Occipital lobe (tissue), 2 donors: ENCODE results near the gene MAP7D1. TPM values are rescaled to one million over a fixed set of nuclear protein-coding genes. Genes with fewer than 3 reads are reported as not detected.
A peak's percentile ranks its signal among the peaks of the same experiment; 100 is the strongest.
"Not testable (repeated sequence)": the region's sequence is repeated elsewhere in the genome, so short reads cannot be mapped to it uniquely, and the experiment has no call there.

ENCODE experiments used
- DNase-seq: peaks from one replicate; lab custom pipeline; 2025; lab: John Stamatoyannopoulos, UW
- total RNA-seq: library from RNA; depleted of rRNA; stranded (reverse); fragments of >200 nt; gene quantifications from one replicate; pipeline ENCODE4 v1.2.3, GENCODE V29; 2014

Gene MAP7D1
- total RNA-seq, 1 donor from 2014 or later, result 49.6 TPM

DNA sequence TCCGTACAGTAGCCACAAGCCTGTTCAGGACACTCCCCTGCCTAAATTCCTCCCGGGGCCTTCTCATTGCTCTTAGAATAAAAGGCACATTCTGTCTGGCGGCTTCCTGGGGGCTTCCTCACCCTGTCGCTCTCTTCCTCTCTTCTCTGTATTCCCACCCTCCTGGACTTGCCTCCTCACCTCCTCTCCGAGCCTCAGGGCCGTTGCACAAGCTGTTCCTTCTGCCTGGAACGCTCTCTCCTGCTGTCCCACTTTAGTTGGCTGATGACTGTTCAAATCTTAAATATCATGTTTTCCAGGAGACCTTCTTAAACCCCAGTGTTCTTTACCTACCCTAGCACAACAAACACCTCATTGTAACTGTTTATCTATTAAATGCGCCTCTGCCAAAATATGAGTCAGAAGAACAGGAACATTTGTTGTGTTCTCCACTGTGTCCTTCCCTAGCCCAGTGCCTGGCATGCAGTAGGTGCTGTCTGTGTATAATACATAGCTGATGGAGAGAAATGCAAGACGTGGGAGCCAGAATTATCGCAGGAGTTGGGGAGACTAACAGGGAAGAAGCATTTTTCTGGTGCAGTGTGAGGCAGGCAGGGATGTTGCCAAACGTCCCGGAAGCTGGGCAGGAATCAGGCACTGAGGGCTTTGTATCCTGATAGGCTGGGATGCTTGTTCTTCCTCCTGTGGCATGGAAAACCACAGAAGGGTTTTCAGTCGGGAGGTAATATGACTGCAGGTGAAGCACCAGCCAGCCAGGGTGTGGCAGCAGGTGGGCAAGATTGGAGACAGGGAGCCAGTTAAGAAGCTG lies 44.2 kb downstream of the MAP7D1 start:
- DNase-seq, result no peak

DNA sequence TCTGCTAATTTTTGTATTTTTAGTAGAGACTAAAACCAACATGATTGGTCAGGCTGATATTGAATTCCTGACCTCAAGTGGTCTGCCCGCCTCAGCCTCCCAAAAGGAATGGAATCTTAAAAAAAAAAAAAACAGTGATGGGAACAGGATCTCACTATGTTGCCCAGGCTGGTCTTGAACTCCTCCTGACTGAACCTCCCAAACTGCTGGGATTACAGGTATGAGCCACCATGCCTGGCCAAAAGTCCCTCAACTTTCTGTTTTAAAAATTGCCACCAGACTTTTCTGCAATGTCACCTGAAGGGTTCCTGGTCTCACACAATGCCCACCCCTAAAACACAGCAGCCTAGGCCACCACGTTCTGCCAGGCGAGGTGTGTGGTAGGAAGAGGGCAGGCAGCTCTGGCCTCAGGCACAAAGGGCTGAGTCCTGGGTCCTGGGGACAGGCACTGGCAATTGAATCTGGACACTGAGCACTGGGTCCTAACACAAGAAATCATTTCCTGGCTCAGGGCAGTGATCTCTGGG lies 47.1 kb downstream of the MAP7D1 start:
- no peak for DNase-seq

DNA sequence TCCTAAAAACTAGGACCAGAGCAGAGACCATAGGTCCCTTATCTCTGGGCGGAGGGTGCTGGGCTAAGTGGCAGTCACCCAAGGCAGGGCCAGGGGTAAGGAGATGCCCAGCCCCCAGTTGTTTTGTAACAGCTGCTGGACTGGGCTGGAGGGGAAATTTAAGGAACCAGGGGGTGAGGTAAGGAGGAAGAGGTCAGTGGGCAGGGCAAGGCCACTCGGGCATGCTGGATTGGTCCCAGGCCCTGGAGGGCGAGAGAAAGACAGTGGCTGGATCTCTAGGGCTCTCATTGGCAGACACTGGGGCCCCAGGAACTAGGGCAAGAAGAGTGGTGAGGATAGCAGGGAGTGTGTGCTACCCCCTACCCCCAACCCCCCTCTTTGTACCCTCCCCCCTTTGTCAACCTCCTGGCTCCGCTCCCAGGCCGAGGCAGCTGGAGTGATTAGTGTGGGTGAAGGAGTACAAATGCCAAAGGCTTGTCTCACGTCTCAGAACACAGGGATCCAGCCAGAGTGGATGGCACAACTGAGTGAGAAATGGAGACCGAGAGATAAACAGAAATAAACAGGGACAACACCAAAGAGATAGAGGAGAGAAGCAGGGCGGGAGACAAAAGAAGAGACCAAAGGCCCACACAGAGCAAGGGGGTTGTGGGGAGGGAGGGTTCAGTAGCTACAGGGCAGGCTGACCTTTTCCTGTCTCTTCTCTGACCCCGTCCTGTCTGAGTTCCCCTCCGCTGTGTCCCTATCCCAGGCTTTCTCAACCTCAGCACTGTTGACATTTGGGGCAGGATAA lies 47.8 kb downstream of the MAP7D1 start:
- peak; percentile 30 for DNase-seq

DNA sequence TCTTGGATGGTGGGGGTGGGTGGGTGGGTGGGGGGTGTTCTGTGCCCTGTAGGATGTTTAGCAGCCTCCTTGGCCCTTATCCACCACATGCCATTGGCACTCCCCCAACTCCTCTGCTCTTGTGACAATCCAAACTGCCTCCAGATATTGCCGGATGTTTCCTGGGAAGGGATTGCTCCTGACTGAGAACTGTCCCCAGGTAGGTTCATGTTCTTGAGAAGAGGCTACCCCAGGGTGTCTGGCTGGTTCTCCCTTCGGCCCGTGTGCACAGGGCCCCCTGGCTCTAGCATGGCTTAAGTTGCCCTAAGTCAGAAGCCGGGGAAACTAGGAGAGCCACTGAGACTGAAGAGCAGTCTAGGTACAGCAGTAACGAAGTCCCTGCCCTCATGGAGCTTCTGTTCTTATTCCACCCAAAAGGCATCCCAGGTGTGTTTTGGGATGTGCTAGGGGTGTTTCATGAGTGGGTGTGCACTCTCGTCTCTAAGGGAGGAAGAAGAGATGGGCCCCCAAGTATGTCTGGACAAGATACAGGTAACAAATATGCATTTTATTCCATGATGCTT lies 48.5 kb downstream of the MAP7D1 start:
- no peak for DNase-seq

- no peak for DNase-seq
Observed at GRCh38 chr1:36206323-36206858, 50.4 kb downstream of the MAP7D1 start.

- DNase-seq, result no peak
Observed at GRCh38 chr1:36207339-36207738, 51.4 kb downstream of the MAP7D1 start.

DNA sequence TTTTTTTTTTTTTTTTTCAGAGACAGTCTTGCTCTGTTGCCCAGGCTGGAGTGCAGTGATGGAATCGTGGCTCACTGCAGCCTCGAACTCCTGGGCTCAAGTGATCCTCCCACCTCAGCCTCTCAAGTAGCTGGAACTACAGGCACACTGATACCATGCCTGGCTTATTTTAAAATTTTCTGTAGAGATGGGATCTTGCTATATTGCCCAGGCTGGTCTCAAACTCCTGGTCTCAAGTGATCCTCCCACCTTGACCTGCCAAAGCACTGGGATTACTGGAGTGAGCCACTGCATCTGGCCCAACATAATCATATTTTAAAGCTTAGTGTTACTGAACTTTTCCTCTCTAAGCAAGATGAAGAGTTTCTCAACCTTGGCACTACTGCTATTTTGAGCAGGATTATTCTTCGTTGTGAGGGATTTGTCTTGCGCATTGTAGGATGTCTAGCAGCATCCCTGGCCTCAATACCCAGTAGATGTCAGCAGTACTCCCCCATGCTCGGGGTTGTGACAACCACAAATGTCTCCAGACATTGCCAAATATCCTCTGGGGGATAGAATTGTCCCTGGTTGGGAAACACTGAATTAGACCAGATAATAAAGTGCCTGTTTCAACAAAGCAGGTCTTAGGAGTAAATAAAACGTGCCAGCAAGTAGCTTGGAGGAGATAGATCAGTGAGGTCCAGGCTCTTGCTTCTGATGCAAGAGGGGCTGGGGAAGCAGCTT lies 53.2 kb downstream of the MAP7D1 start:
- DNase-seq, result no peak

- no peak for DNase-seq
Observed at GRCh38 chr1:36211307-36211706, 55.3 kb downstream of the MAP7D1 start.

GRCh38 chr1:36211841-36212240 lies 55.9 kb downstream of the MAP7D1 start:
- no peak for DNase-seq

DNA sequence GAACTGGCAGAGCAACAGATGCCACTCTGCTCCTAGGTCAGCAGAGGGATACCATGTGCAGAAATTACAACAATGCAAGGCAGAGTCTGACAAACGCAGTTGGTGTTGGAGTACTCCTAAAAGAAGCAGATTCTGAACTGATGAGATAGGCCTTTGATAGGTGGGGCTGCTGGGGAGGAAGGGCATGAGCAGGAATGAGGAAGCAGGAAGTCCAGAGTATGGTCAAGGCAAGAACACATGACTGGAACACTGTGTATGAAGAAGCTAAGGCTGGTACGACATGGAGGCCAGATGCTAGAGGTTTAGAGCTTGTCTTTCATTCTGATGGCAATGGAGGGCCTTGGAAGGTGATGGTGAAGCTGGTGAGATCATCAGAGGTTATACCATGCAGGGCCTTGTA lies 56.8 kb downstream of the MAP7D1 start:
- DNase-seq, result no peak

GRCh38 chr1:36217670-36218069 lies 61.7 kb downstream of the MAP7D1 start:
- DNase-seq, result no peak

DNA sequence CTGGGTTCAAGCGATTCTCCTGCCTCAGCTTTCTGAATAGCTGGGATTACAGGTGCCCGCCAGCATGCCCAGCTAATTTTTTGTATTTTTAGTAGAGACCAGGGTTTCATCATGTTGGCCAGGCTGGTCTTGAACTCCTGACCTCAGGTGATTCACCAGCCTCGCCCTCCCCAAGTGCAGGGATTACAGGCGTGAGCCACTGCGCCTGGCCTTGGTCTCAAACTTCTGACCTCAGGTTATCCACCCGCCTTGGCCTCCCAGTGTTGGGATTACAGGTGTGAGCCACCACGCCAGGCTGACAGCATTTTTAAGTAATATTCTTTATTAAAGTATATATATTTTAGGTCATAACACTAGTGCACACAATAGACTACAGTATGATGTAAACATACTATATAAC lies 65.9 kb downstream of the MAP7D1 start:
- DNase-seq, result not testable (repeated sequence)

DNA sequence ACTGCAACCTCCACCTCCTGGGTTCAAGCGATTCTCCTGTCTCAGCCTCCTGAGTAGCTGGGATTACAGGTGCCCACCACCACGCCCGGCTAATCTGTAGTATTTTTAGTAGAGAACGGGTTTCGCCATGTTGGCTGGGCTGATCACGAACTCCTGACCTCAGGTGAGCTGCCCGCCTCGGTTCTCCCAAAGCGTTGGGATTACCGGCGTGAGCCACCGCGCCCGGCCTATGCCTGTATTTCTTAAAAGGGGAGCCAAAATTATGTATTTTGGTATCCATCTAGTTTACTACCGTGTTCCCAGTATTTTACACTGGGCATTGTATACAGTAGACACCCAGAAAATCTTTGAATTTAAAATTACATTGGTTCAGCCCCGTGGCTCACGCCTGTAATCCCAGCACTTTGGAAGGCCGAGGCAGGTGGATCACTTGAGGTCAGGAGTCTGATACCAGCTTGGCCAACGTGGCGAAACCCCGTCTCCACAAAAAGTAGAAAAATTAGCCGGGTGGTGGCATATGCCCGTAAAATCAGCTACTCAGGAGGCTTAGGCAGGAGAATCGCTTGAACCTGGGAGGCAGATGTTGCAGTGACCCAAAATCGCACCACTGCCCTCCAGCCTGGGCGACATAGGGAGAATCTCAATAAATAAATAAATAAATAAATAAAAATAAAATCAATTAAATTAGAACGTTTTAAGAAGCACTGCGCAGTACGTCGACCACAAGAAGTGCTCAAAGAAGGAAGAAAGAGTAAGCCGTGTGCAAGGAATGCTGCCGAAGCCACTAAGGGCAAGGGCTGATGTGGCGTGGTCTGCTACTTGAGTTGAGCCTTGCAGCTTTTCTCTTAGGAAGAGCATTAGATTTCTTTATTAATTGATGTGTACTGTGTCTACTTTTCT lies 66.8 kb downstream of the MAP7D1 start:
- no peak for DNase-seq

DNA sequence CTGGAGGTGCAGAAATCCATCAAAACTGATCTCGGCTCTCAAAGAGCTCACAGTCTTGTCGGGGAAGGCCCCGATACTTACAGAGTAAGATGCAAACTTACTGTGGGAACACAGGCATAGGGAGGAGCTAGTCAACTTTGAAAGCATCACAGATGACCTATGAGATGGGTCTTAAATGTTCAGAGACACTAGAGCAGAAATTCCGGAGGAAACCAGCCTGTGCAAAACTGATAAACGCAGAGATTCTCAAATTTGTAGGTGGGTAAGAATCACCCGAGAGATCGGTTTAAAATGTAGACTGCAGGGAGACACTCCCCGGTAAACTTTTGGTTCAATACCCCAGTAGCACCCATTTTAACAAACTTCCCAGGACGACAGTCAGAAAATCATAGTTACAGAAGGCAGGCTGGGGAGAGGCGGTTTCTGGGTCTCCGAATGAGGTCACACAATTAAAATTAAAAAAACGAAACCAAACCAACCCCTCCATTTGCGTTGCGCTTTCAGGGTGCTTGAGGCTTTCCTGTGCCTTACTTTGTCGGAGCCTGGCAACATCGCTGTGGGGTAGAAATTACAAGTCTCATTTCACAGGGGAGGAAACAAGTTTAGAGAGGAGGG lies 67.5 kb downstream of the MAP7D1 start:
- DNase-seq, result no peak

- peak; percentile 99 for DNase-seq
Observed at GRCh38 chr1:36223996-36224536, 68.1 kb downstream of the MAP7D1 start, which contains the start of gene THRAP3. Gene THRAP3, plus strand, starts transcription at chr1:36224443. Its CDS starts 58,121 bp downstream, at chr1:36282564.

- DNase-seq, result peak; percentile 60
Observed at GRCh38 chr1:36224537-36225282, 68.8 kb downstream of the MAP7D1 start.

- no peak for DNase-seq
Observed at GRCh38 chr1:36225283-36225899, 69.4 kb downstream of the MAP7D1 start.

GRCh38 chr1:36230279-36230678 lies 74.3 kb downstream of the MAP7D1 start:
- not testable (repeated sequence) for DNase-seq
